BLaER1 (cell line): Measurements from ENCODE around the gene PRDM5.

Source experiments
- H3K27ac ChIP-seq: shearing (Covaris generic); formaldehyde crosslinking; 2 replicates; pipeline ENCODE4 v1.8.1; 2022
- H3K27me3 ChIP-seq: shearing (Covaris generic); formaldehyde crosslinking; 2 replicates; pipeline ENCODE4 v1.8.1; 2022
- H3K36me3 ChIP-seq: shearing (Covaris generic); formaldehyde crosslinking; 2 replicates; pipeline ENCODE4 v1.8.1; 2022
- H3K4me1 ChIP-seq: shearing (Covaris generic); formaldehyde crosslinking; 2 replicates; pipeline ENCODE4 v1.8.1; 2022
- H3K4me2 ChIP-seq: shearing (Covaris generic); formaldehyde crosslinking; 2 replicates; pipeline ENCODE4 v1.8.1; 2022
- H3K4me3 ChIP-seq: shearing (Covaris generic); formaldehyde crosslinking; 2 replicates; pipeline ENCODE4 v1.8.1; 2022
- H3K9ac ChIP-seq: shearing (Covaris generic); formaldehyde crosslinking; 2 replicates; pipeline ENCODE4 v1.8.1; 2022
- H3K9me3 ChIP-seq: shearing (Covaris generic); formaldehyde crosslinking; 2 replicates; pipeline ENCODE4 v1.8.1; 2022
- H4K20me1 ChIP-seq: shearing (Covaris generic); formaldehyde crosslinking; 2 replicates; pipeline ENCODE4 v1.8.1; 2022
- Cebpa-rat ChIP-seq: shearing (Covaris generic); IDR thresholded peaks from 2 replicates; pipeline ENCODE4 v1.8.1; 2022

PRDM5 gene

GRCh38 chr4:120861852-120862251, 60.7 kb downstream of the PRDM5 start:
- Histone ChIP-seq H3K27me3 (no peaks in the 10 kb centered on the region), H3K36me3 (no peaks in the 10 kb centered on the region), H3K9me3 (no peaks in the 10 kb centered on the region), H3K4me2 (no peak overlapping the region), H3K4me3 (no peak overlapping the region), H3K4me1 (no peaks in the 10 kb centered on the region), H4K20me1 (no peaks in the 10 kb centered on the region), H3K9ac (no peak overlapping the region), H3K27ac (no peak overlapping the region)
- no peak for TF ChIP-seq Cebpa-rat

GRCh38 chr4:120858776-120859175, 63.8 kb downstream of the PRDM5 start:
- Histone ChIP-seq H3K4me2 (no peak overlapping the region), H3K9me3 (no peaks in the 10 kb centered on the region), H3K27me3 (no peaks in the 10 kb centered on the region), H4K20me1 (no peaks in the 10 kb centered on the region), H3K9ac (no peak overlapping the region), H3K4me1 (no peaks in the 10 kb centered on the region), H3K36me3 (no peaks in the 10 kb centered on the region), H3K4me3 (no peak overlapping the region), H3K27ac (no peak overlapping the region)
- no peak for TF ChIP-seq Cebpa-rat

- Histone ChIP-seq H3K27me3 (no peaks in the 10 kb centered on the region), H3K36me3 (no peaks in the 10 kb centered on the region), H3K4me1 (no peaks in the 10 kb centered on the region), H3K4me3 (no peak overlapping the region), H3K9me3 (no peaks in the 10 kb centered on the region), H4K20me1 (no peaks in the 10 kb centered on the region), H3K27ac (no peak overlapping the region), H3K9ac (no peak overlapping the region), H3K4me2 (no peak overlapping the region)
- no peak for TF ChIP-seq Cebpa-rat
These were observed 65.2 kb downstream of the PRDM5 start for GRCh38 chr4:120857312-120857711.

GRCh38 chr4:120856294-120856693, 66.2 kb downstream of the PRDM5 start:
- no peaks in the 10 kb centered on the region for H3K36me3 ChIP-seq
- H3K4me3 ChIP-seq, result no peak overlapping the region
- no peaks in the 10 kb centered on the region for H3K27me3 ChIP-seq
- H3K4me1 ChIP-seq, result no peaks in the 10 kb centered on the region
- no peaks in the 10 kb centered on the region for H4K20me1 ChIP-seq
- H3K27ac ChIP-seq, result no peak overlapping the region
- no peak for TF ChIP-seq Cebpa-rat
- no peaks in the 10 kb centered on the region for H3K9me3 ChIP-seq
- H3K9ac ChIP-seq, result no peak overlapping the region
- no peak overlapping the region for H3K4me2 ChIP-seq

- Histone ChIP-seq H4K20me1 (no peaks in the 10 kb centered on the region), H3K9me3 (no peaks in the 10 kb centered on the region), H3K4me1 (no peaks in the 10 kb centered on the region), H3K4me2 (no peak overlapping the region), H3K36me3 (no peaks in the 10 kb centered on the region), H3K27ac (no peak overlapping the region), H3K4me3 (no peak overlapping the region), H3K27me3 (no peaks in the 10 kb centered on the region), H3K9ac (no peak overlapping the region)
- no peak for TF ChIP-seq Cebpa-rat
These were observed 67.1 kb downstream of the PRDM5 start for GRCh38 chr4:120855307-120856001.

- no peaks in the 10 kb centered on the region for H3K4me1 ChIP-seq
- no peak overlapping the region for H3K4me2 ChIP-seq
- no peak for TF ChIP-seq Cebpa-rat
- H3K36me3 ChIP-seq, result no peaks in the 10 kb centered on the region
- no peak overlapping the region for H3K9ac ChIP-seq
- H4K20me1 ChIP-seq, result no peaks in the 10 kb centered on the region
- no peak overlapping the region for H3K27ac ChIP-seq
- H3K4me3 ChIP-seq, result no peak overlapping the region
- H3K27me3 ChIP-seq, result no peaks in the 10 kb centered on the region
- H3K9me3 ChIP-seq, result no peaks in the 10 kb centered on the region
These were observed 69.2 kb downstream of the PRDM5 start for GRCh38 chr4:120853161-120853935.

- Histone ChIP-seq H4K20me1 (no peaks in the 10 kb centered on the region), H3K36me3 (no peaks in the 10 kb centered on the region), H3K27me3 (no peaks in the 10 kb centered on the region), H3K4me3 (no peak overlapping the region), H3K4me1 (no peaks in the 10 kb centered on the region), H3K9ac (no peak overlapping the region), H3K4me2 (no peak overlapping the region), H3K27ac (no peak overlapping the region), H3K9me3 (no peaks in the 10 kb centered on the region)
- TF ChIP-seq Cebpa-rat, result no peak
These were observed 72.4 kb downstream of the PRDM5 start for GRCh38 chr4:120850018-120850599.

GRCh38 chr4:120847019-120847582, 75.4 kb downstream of the PRDM5 start:
- TF ChIP-seq Cebpa-rat, result no peak
- H3K4me2 ChIP-seq, result no peak overlapping the region

GRCh38 chr4:120844528-120844921, 78.0 kb downstream of the PRDM5 start:
- H3K9me3 ChIP-seq, result peaks cover 5% of the 10 kb centered on the region; the same call in 1 of the 2 replicates
- no peak for TF ChIP-seq Cebpa-rat
- no peak overlapping the region for H3K4me3 ChIP-seq

More at GRCh38 chr4:120847019-120847582, 75.4 kb downstream of the PRDM5 start:
- no peaks in the 10 kb centered on the region for H3K27me3 ChIP-seq
- H4K20me1 ChIP-seq, result no peaks in the 10 kb centered on the region
- no peak overlapping the region for H3K27ac ChIP-seq
- H3K36me3 ChIP-seq, result no peaks in the 10 kb centered on the region
- no peaks in the 10 kb centered on the region for H3K9me3 ChIP-seq
- no peak overlapping the region for H3K9ac ChIP-seq
- H3K4me3 ChIP-seq, result no peak overlapping the region
- no peaks in the 10 kb centered on the region for H3K4me1 ChIP-seq

More at GRCh38 chr4:120844528-120844921, 78.0 kb downstream of the PRDM5 start:
- H3K4me1 ChIP-seq, result no peaks in the 10 kb centered on the region
- no peak overlapping the region for H3K27ac ChIP-seq
- no peak overlapping the region for H3K4me2 ChIP-seq
- no peak overlapping the region for H3K9ac ChIP-seq
- H4K20me1 ChIP-seq, result no peaks in the 10 kb centered on the region
- no peaks in the 10 kb centered on the region for H3K36me3 ChIP-seq
- H3K27me3 ChIP-seq, result no peaks in the 10 kb centered on the region
